Measurements from ENCODE around the gene RHOF.

- TF ChIP-seq POLR2A (IDR thresholded peaks at IDR 0.05; ENCODE audit: low read depth, low read length) (no peak; the same call in 1 of the 2 replicates), TAF1 (IDR thresholded peaks at IDR 0.05; ENCODE audit: borderline replicate concordance, low read depth, low read length) (no peak)
Observed at GRCh38 chr12:121801595-121802484, 8.4 kb upstream of the RHOF start.

All from GM12892 (cell line).